Heart left ventricle (tissue), 16 donors: ENCODE results near the gene PAN3. TPM values are rescaled to one million over a fixed set of nuclear protein-coding genes. Genes with fewer than 3 reads are reported as not detected.

ENCODE experiments used
- ATAC-seq, 4 donors: fragments of 200-7000 bp; cut with Tn5 transposase; one replicate each; pipeline ENCODE4 v1.9.1; 2020 to 2022; ENCODE audit warnings: moderate library complexity in 4 of 4, mild to moderate bottlenecking in 3 of 4, moderate number of reproducible peaks in 1 of 4
- DNase-seq, 5 donors: peaks; one replicate each; pipeline ENCODE4 v3.0.0-alpha.2; 2020
- H3K27ac ChIP-seq, 12 donors: fragments of 200-600 bp; sonication (generic) in 4 of 12; one replicate each; pipeline versions ENCODE4 v1.5.0 to v1.8.0; 2016 to 2022; ENCODE audit warnings: mild to moderate bottlenecking in 2 of 12
- H3K27me3 ChIP-seq, 9 donors: fragments of 200-600 bp; sonication (generic) in 2 of 9; one replicate each; pipeline versions ENCODE4 v1.5.1 to v1.8.0; 2016 to 2022; ENCODE audit warnings: mild to moderate bottlenecking in 3 of 9
- H3K36me3 ChIP-seq, 9 donors: fragments of 200-600 bp; sonication (generic) in 2 of 9; one replicate each; pipeline versions ENCODE4 v1.5.0 to v1.8.0; 2018 to 2022; ENCODE audit warnings: mild to moderate bottlenecking in 2 of 9
- H3K4me1 ChIP-seq, 12 donors: fragments of 200-600 bp; sonication (generic) in 4 of 12; one replicate each; pipeline versions ENCODE4 v1.5.0 to v1.8.0; 2016 to 2022; ENCODE audit warnings: mild to moderate bottlenecking in 3 of 12
- H3K4me3 ChIP-seq, 12 donors: fragments of 200-600 bp; sonication (generic) in 4 of 12; one replicate each; pipeline versions ENCODE4 v1.5.0 to v1.8.0; 2017 to 2022; ENCODE audit warnings: mild to moderate bottlenecking in 9 of 12, moderate library complexity in 4 of 12
- H3K9me3 ChIP-seq, 12 donors: fragments of 200-600 bp; sonication (generic) in 4 of 12; one replicate each; pipeline versions ENCODE4 v1.5.0 to v1.8.0; 2016 to 2022; ENCODE audit warnings: mild to moderate bottlenecking in 1 of 12
- POLR2A ChIP-seq, 2 donors: fragments of 450-650 bp; IDR thresholded peaks; one replicate each; pipeline ENCODE4 v1.6.1; 2017; ENCODE audit warnings: antibody characterized with exemption in 2 of 2, mild to moderate bottlenecking in 2 of 2, moderate library complexity in 2 of 2
- WGBS, 4 donors: extraction: QIAGEN DNeasy Blood & Tissue Kit in 2 of 4; methylation state at CpG; one replicate each; pipeline versions ENCODE4 v1.1.5 to v1.1.7; 2013 to 2018; 5-methylcytosine and 5-hydroxymethylcytosine counted together
- intact Hi-C, 10 donors: fragments of 100-400 bp; cut with DNase I; formaldehyde crosslinking; loops; one replicate each; pipeline versions ENCODE4 v1.11.1 to v1.14.2; 2022
- polyA plus RNA-seq, 2 donors: library from polyadenylated mRNA; stranded (reverse); fragments of 200-250 nt; gene quantifications; one replicate each; pipeline ENCODE4 v1.2.3, GENCODE V29; 2013
- total RNA-seq, 9 donors: library from RNA; depleted of rRNA in 2 of 9; stranded (reverse); fragments of >200 nt in 2 of 9; fragmentation: NEBNext Ultra II Directional in 3 of 9; extraction: Animal tissue kit (Norgen Biotek cat#: 25700) in 3 of 9; gene quantifications; one replicate each; pipeline versions ENCODE4 v1.1.0 to v1.2.4, GENCODE V29; 2016 to 2023
- TF ChIP-seq, protein P1 (sequence below), 12 donors: fragments of 200-600 bp; sonication (generic) in 4 of 12; IDR thresholded peaks; one replicate each; pipeline versions ENCODE4 v1.5.0 to v1.8.0; 2018 to 2022; ENCODE audit warnings: antibody characterized with exemption in 12 of 12, mild to moderate bottlenecking in 5 of 12
- donor health status: ischemic (EF 13 %, LVEDD 7.1; RV severe dilation, severe dysfunction).
- donor health status: healthy with polysubstance abuse.
- donor health status: DM: no; HTN: yes; CAD: no.
- donor health status: DM: no; HTN: no; CAD: no.
- donor health status: ischemic (EF 25% LVEDD 6.9; RV normal size, moderate dysfunction).
- donor health status: ischemic (EF 25% LVEDD 5.7; RV mildly dilated, moderate dysfunction).
- donor health status: healthy.
- donor health status: DM: yes; HTN: yes; CAD: no.
- donor health status: ischemic (EF 35%, LVEDD 5.7; RV mildly dilated, moderate dysfunction).
- donor health status: nonischemic (EF 11% LVEDD 7.7; RV severe dilation, severe dysfunction).
- donor health status: DM: yes; HTN: yes; CAD: no.
- donor health status: PGD.
- donor health status: ischemic (EF 29% LVEDD 5.4; RV normal size, mild dysfunction).
- donor health status: nonischemic (EF 23%, LVEDD 6.1; RV moderate dilation, normal function).

Gene PAN3
- total and polyA plus RNA-seq, 11 donors, result 4.1 to 18.8 (median 9.2) TPM

DNA sequence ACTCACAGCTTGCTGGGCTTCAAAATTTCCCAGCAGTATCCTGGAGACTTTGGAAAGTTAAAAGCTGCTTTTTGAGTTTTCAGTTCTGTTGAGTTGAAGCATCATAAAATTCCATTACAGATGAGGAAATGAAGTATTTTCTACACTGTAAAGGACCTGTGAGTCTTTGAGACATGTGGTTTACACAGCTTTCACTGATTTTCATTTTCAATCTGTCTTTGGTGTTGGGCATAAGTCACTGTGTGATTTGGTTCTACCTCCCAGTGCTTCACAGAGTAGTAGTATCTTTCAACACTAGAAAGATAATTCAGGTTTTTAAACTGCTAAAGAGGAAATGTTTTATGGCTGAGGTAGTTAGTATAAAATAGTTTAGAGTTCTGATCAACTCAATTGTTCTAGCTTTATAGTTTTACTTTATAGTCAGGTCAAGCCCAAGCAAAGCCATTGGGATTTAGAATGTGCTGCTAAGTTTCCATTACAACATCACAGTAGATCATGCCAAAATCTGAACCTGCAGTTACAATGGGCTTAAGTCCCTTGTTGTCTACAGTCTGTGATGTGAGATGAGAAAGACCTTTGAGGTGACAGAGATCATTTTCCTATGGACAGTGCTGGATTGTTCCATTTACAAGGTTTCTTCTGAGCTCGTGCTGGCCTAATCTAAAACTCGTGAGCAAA, 195.0 kb downstream of the PAN3 start:
- Histone ChIP-seq H3K27me3 (peaks cover 0 to 4% (median 0%) of the 10 kb centered on the region in 9 donors), H3K4me1 (peaks cover 8 to 67% (median 37%) of the 10 kb centered on the region in 12 donors), H3K4me3 (no peak overlapping the region), H3K9me3 (no peaks in the 10 kb centered on the region), H3K36me3 (peaks cover 0 to 24% (median 6%) of the 10 kb centered on the region in 9 donors), H3K27ac (peak overlapping the region in 4 of 12 donors; percentile 13 to 59 (median 46))
- TF ChIP-seq POLR2A (IDR thresholded peaks at IDR 0.05), result no peak
- TF ChIP-seq, protein P1, sequence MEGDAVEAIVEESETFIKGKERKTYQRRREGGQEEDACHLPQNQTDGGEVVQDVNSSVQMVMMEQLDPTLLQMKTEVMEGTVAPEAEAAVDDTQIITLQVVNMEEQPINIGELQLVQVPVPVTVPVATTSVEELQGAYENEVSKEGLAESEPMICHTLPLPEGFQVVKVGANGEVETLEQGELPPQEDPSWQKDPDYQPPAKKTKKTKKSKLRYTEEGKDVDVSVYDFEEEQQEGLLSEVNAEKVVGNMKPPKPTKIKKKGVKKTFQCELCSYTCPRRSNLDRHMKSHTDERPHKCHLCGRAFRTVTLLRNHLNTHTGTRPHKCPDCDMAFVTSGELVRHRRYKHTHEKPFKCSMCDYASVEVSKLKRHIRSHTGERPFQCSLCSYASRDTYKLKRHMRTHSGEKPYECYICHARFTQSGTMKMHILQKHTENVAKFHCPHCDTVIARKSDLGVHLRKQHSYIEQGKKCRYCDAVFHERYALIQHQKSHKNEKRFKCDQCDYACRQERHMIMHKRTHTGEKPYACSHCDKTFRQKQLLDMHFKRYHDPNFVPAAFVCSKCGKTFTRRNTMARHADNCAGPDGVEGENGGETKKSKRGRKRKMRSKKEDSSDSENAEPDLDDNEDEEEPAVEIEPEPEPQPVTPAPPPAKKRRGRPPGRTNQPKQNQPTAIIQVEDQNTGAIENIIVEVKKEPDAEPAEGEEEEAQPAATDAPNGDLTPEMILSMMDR (IDR thresholded peaks at IDR 0.05), result no peak
- no peak for DNase-seq
- WGBS, 4 donors, result 49 to 72% (median 65%) methylated on average over 2 of the region's 2 CpGs
- ATAC-seq, result peak in 1 of 4 donors; percentile 3
- intact Hi-C loops, result loop anchor here in 2 of 10 donors (10.0 kb wide), 2 partner anchors 61 to 161 kb away; partner anchors contain the start of gene FLT1 (in 1 of the 2)

DNA sequence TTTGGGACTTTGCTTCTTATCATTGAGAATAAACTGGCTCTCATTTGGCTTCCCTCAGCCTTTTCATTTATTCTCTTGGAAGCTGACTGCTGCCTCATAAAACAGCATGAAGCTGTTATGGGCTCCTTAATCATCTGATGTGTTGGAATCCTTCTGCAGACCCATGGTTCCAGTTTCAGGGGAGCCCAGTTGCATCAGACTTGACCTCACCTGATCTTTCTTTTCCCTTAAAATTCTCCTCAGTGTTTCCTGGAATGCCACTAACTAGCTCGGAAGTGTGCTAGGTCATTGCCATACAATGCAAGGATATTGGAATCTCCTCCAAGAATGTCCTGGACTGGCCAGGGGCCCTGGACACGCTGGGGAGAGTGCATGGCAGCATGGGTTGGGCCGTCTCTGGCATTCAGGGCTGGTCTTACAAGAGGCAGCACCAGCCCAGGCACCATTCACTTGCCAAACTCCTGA, 197.9 kb downstream of the PAN3 start:
- peak in 4 of 5 donors; percentile 32 to 53 (median 36) for DNase-seq
- Histone ChIP-seq H3K27me3 (peaks cover 0 to 6% (median 0%) of the 10 kb centered on the region in 9 donors), H3K4me1 (peaks cover 10 to 65% (median 37%) of the 10 kb centered on the region in 12 donors), H3K27ac (peak overlapping the region in 3 of 12 donors; percentile 15 to 68 (median 63)), H3K36me3 (peaks cover 0 to 30% (median 6%) of the 10 kb centered on the region in 9 donors), H3K9me3 (no peaks in the 10 kb centered on the region), H3K4me3 (no peak overlapping the region)
- TF ChIP-seq POLR2A (IDR thresholded peaks at IDR 0.05), result no peak
- TF ChIP-seq, protein P1 (IDR thresholded peaks at IDR 0.05), result no peak
- WGBS, 4 donors, result 39 to 70% (median 58%) methylated on average over 3 of the region's 3 CpGs
- intact Hi-C loops, result loop anchor here in 4 of 10 donors (5.0 to 10.0 kb wide), 4 partner anchors 59 to 381 kb away; partner anchors contain the start of genes FLT1 (in 1 of the 4) and SLC46A3 (in 1 of the 4)
- peak in 3 of 4 donors; percentile 43 to 68 (median 58) for ATAC-seq

DNA sequence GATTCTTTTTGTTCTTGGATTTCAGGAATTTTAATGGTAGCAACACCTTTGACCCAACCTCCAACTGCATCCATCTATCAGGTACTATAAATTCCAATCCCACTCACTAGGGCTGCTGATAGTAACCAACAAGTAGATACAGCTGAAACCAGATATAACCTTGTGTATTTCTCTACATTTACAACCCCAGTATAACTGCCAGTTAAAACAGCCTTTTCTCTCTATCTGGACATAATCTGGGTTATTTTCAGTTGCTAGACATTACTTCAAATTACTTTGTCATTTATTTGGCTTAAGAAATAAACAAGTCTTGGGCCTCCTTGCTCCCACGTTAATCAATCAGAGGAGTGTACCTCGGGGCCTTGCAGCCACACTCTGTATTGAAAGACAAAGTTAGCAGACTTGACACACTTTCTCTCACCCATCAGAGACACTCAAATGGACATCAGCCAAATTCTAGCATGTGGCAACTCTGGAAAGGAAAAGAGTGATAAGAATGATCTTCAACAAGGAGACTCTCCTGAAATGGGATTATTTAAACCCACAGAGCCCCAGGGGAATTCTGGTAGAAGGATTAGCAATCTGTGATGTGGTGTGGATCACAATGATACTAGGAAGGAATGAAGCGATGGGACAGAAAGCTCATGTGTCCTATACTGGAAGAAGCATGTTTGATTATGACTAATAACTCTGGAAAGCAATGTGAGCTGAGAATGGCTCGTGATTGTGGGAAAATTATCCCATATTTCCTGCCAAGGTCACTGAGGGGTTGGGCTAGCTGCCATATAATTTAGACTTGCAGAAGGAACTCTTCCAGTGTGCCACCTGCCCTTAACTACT, 199.0 kb downstream of the PAN3 start:
- Histone ChIP-seq H3K9me3 (no peaks in the 10 kb centered on the region), H3K4me1 (peaks cover 10 to 65% (median 37%) of the 10 kb centered on the region in 12 donors), H3K27me3 (peaks cover 0 to 9% (median 0%) of the 10 kb centered on the region in 9 donors), H3K27ac (peak overlapping the region; percentile 12 to 69 (median 60)), H3K4me3 (no peak overlapping the region), H3K36me3 (peaks cover 0 to 20% (median under 1%) of the 10 kb centered on the region in 9 donors)
- no peak for TF ChIP-seq POLR2A (IDR thresholded peaks at IDR 0.05)
- TF ChIP-seq, protein P1 (IDR thresholded peaks at IDR 0.05), result no peak
- whole genome bisulfite sequencing, 4 donors, result 31 to 48% (median 36%) methylated on average over 4 of the region's 4 CpGs
- peak in 1 of 5 donors; percentile 29 for DNase-seq
- intact Hi-C loops, result loop anchor here in 4 of 10 donors (5.0 to 10.0 kb wide), 4 partner anchors 57 to 380 kb away; partner anchors contain the start of genes FLT1 (in 1 of the 4) and SLC46A3 (in 1 of the 4)
- ATAC-seq, result peak; percentile 21 to 61 (median 42)
